Measurements from ENCODE around the gene UBR4.

The UBR4 gene

DNA sequence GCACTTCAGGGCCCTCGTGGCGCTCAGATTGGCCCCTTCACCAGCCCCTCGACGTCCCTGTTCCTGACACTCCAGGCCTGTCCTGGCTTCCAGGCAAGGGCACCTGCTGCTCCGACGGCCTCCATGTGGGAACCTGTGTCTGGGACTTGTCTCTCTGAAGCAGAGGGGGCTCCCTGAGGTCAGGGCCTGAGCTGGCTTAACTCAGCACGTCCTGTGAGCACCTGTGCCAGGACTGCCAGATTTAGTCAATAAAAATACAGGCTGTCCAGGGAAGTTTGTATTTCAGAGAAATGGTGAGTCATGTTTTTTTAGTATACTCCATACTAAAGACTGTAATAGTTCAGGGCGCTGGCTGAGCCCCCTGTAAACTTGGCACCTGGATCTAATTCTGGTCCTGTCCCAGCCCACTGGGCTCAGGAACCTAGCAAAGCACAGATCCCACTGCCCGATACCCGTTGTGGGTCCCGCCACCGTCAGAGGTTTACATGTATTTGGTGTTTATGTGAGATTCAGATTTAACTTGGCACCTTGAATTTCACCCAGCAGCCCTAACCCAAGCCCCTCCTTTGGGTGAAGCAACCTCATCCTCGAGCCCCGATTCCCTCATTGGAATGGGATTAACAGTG is 143.7 kb downstream of the UBR4 start:
- ATAC-seq: 0 out of 3 replicates have a peak, but pooled peaks have one; percentile 7

DNA sequence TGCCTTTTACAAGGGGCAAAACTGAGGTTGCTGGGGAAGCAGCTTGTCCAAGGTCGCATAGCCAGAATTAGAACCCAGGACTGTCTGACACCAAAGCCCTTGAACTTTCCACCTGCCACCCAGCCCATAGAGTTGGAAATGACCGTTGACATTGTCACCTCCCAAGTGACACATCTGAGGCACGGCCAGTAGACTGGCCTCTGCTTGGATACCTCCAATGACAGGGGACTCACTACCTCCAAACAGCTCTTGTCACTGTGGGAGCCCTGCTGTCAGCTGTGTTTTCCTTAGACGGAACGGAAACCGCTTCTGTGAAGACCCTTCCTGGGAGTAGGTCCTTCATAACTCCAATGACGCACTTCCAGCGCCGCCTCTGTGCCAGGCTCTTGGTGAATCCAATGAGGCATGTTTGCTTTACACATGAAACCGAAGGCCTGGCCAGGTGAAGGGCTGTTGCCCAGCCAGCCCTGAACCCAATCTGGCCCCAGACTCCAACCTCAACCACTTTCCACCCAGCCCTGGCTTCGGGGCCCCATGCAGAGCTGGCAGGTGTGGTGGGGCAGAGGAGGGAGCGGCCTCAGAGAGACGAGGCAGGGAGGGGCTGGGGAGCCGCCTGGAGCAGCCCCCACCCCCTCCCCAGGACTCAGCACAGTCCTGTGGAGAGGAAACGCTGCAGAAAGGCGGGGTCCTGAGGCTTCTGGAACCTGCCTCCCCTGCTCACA is 144.4 kb downstream of the UBR4 start:
- no peak for ATAC-seq
- TF ChIP-seq CSDC2 (CRISPR knock-in tag; IDR thresholded peaks at IDR 0.05) (no peak), ZNF70 (CRISPR knock-in tag; IDR thresholded peaks at IDR 0.05) (no peak), PPARA (CRISPR knock-in tag; IDR thresholded peaks at IDR 0.05; ENCODE audit: borderline replicate concordance) (no peak), SNAI2 (CRISPR knock-in tag; IDR thresholded peaks at IDR 0.05) (no peak), TOX (CRISPR knock-in tag; IDR thresholded peaks at IDR 0.05; ENCODE audit: borderline replicate concordance) (no peak), ISL1 (CRISPR knock-in tag; IDR thresholded peaks at IDR 0.05) (no peak), ZNF565 (CRISPR knock-in tag; conservative IDR thresholded peaks at IDR 0.05; ENCODE audit: low read depth) (no peak), RARB (CRISPR knock-in tag; IDR thresholded peaks at IDR 0.05) (no peak), ZFP30 (CRISPR knock-in tag; IDR thresholded peaks at IDR 0.05) (no peak), ZC3H10 (CRISPR knock-in tag; IDR thresholded peaks at IDR 0.05) (no peak), TCF4 (CRISPR knock-in tag; IDR thresholded peaks at IDR 0.05; ENCODE audit: borderline replicate concordance) (no peak)
- TF ChIP-seq, protein P1, sequence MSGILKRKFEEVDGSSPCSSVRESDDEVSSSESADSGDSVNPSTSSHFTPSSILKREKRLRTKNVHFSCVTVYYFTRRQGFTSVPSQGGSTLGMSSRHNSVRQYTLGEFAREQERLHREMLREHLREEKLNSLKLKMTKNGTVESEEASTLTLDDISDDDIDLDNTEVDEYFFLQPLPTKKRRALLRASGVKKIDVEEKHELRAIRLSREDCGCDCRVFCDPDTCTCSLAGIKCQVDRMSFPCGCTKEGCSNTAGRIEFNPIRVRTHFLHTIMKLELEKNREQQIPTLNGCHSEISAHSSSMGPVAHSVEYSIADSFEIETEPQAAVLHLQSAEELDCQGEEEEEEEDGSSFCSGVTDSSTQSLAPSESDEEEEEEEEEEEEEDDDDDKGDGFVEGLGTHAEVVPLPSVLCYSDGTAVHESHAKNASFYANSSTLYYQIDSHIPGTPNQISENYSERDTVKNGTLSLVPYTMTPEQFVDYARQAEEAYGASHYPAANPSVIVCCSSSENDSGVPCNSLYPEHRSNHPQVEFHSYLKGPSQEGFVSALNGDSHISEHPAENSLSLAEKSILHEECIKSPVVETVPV (CRISPR knock-in tag; IDR thresholded peaks at IDR 0.05): no peak
- TF ChIP-seq, protein P2, sequence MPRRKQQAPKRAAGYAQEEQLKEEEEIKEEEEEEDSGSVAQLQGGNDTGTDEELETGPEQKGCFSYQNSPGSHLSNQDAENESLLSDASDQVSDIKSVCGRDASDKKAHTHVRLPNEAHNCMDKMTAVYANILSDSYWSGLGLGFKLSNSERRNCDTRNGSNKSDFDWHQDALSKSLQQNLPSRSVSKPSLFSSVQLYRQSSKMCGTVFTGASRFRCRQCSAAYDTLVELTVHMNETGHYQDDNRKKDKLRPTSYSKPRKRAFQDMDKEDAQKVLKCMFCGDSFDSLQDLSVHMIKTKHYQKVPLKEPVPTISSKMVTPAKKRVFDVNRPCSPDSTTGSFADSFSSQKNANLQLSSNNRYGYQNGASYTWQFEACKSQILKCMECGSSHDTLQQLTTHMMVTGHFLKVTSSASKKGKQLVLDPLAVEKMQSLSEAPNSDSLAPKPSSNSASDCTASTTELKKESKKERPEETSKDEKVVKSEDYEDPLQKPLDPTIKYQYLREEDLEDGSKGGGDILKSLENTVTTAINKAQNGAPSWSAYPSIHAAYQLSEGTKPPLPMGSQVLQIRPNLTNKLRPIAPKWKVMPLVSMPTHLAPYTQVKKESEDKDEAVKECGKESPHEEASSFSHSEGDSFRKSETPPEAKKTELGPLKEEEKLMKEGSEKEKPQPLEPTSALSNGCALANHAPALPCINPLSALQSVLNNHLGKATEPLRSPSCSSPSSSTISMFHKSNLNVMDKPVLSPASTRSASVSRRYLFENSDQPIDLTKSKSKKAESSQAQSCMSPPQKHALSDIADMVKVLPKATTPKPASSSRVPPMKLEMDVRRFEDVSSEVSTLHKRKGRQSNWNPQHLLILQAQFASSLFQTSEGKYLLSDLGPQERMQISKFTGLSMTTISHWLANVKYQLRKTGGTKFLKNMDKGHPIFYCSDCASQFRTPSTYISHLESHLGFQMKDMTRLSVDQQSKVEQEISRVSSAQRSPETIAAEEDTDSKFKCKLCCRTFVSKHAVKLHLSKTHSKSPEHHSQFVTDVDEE (CRISPR knock-in tag; IDR thresholded peaks at IDR 0.05): no peak
- TF ChIP-seq, protein P3, sequence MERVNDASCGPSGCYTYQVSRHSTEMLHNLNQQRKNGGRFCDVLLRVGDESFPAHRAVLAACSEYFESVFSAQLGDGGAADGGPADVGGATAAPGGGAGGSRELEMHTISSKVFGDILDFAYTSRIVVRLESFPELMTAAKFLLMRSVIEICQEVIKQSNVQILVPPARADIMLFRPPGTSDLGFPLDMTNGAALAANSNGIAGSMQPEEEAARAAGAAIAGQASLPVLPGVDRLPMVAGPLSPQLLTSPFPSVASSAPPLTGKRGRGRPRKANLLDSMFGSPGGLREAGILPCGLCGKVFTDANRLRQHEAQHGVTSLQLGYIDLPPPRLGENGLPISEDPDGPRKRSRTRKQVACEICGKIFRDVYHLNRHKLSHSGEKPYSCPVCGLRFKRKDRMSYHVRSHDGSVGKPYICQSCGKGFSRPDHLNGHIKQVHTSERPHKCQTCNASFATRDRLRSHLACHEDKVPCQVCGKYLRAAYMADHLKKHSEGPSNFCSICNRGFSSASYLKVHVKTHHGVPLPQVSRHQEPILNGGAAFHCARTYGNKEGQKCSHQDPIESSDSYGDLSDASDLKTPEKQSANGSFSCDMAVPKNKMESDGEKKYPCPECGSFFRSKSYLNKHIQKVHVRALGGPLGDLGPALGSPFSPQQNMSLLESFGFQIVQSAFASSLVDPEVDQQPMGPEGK (CRISPR knock-in tag; IDR thresholded peaks at IDR 0.05; ENCODE audit: borderline replicate concordance): no peak

More for the DNA sequence above, 143.7 kb downstream of the UBR4 start:
- TF ChIP-seq RARB (CRISPR knock-in tag; IDR thresholded peaks at IDR 0.05): no peak
- TF ChIP-seq ZNF70 (CRISPR knock-in tag; IDR thresholded peaks at IDR 0.05): no peak
- TF ChIP-seq BACH2 (CRISPR knock-in tag; IDR thresholded peaks at IDR 0.05; ENCODE audit: borderline replicate concordance): no peak
- no peak for TF ChIP-seq ISL1 (CRISPR knock-in tag; IDR thresholded peaks at IDR 0.05)
- TF ChIP-seq ZFP3 (CRISPR knock-in tag; IDR thresholded peaks at IDR 0.05): no peak
- TF ChIP-seq SNAI2 (CRISPR knock-in tag; IDR thresholded peaks at IDR 0.05): no peak
- no peak for TF ChIP-seq ZNF565 (CRISPR knock-in tag; conservative IDR thresholded peaks at IDR 0.05; ENCODE audit: low read depth)
- TF ChIP-seq, protein P4, sequence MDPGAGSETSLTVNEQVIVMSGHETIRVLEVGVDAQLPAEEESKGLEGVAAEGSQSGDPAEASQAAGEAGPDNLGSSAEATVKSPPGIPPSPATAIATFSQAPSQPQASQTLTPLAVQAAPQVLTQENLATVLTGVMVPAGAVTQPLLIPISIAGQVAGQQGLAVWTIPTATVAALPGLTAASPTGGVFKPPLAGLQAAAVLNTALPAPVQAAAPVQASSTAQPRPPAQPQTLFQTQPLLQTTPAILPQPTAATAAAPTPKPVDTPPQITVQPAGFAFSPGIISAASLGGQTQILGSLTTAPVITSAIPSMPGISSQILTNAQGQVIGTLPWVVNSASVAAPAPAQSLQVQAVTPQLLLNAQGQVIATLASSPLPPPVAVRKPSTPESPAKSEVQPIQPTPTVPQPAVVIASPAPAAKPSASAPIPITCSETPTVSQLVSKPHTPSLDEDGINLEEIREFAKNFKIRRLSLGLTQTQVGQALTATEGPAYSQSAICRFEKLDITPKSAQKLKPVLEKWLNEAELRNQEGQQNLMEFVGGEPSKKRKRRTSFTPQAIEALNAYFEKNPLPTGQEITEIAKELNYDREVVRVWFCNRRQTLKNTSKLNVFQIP (CRISPR knock-in tag; IDR thresholded peaks at IDR 0.05; ENCODE audit: borderline replicate concordance, low read depth): no peak
- no peak for TF ChIP-seq TCF4 (CRISPR knock-in tag; IDR thresholded peaks at IDR 0.05; ENCODE audit: borderline replicate concordance)
- TF ChIP-seq, protein P2 (CRISPR knock-in tag; IDR thresholded peaks at IDR 0.05): no peak
- no peak for TF ChIP-seq ARNTL (CRISPR knock-in tag; IDR thresholded peaks at IDR 0.05; ENCODE audit: borderline replicate concordance, low read depth)
- TF ChIP-seq ZC3H10 (CRISPR knock-in tag; IDR thresholded peaks at IDR 0.05): no peak
- no peak for TF ChIP-seq PPARA (CRISPR knock-in tag; IDR thresholded peaks at IDR 0.05; ENCODE audit: borderline replicate concordance)
- TF ChIP-seq, protein P1 (CRISPR knock-in tag; IDR thresholded peaks at IDR 0.05): no peak
- TF ChIP-seq, protein P5, sequence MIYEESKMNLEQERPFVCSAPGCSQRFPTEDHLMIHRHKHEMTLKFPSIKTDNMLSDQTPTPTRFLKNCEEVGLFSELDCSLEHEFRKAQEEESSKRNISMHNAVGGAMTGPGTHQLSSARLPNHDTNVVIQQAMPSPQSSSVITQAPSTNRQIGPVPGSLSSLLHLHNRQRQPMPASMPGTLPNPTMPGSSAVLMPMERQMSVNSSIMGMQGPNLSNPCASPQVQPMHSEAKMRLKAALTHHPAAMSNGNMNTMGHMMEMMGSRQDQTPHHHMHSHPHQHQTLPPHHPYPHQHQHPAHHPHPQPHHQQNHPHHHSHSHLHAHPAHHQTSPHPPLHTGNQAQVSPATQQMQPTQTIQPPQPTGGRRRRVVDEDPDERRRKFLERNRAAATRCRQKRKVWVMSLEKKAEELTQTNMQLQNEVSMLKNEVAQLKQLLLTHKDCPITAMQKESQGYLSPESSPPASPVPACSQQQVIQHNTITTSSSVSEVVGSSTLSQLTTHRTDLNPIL (CRISPR knock-in tag; IDR thresholded peaks at IDR 0.05; ENCODE audit: low read depth): no peak
- no peak for TF ChIP-seq CSDC2 (CRISPR knock-in tag; IDR thresholded peaks at IDR 0.05)
